ENCODE data around the gene HIVEP1. TPM values are rescaled to one million over a fixed set of nuclear protein-coding genes. Genes with fewer than 3 reads are reported as not detected.

The HIVEP1 gene
- total and polyA plus RNA-seq, 2 of the 8 experiments (the other 6 are each of a cell fraction or from before 2014, with no cell fraction given): 22.6 to 23.1 TPM

- Histone ChIP-seq H2BK20ac (ENCODE audit: low read length) (no peak overlapping the region), H4K91ac (replicated peaks; ENCODE audit: insufficient read length, low read length) (no peak overlapping the region), H3K27ac (ENCODE audit: low read depth, low read length) (no peak overlapping the region), H3K14ac (ENCODE audit: insufficient read length) (no peak overlapping the region), H3K9me3 (ENCODE audit: insufficient read depth in 2 of 2, low read depth in 1 of 2, low read length in 1 of 2) (no peaks in the 10 kb centered on the region), H3K23ac (ENCODE audit: insufficient read length) (no peak overlapping the region), H2BK15ac (ENCODE audit: low read length) (no peak overlapping the region), H4K20me1 (replicated peaks in 1 of 2; ENCODE audit: control insufficient read depth in 1 of 2, insufficient read depth in 2 of 2, low read length in 2 of 2) (no peaks in the 10 kb centered on the region), H3K79me2 (ENCODE audit: control insufficient read depth in 1 of 2, insufficient read depth in 2 of 2, low read length in 2 of 2) (no peaks in the 10 kb centered on the region), H3K56ac (replicated peaks; ENCODE audit: insufficient read length, low read depth, low read length) (no peak overlapping the region), H2BK5ac (ENCODE audit: low read depth, low read length) (no peak overlapping the region), H2AK5ac (ENCODE audit: low read depth, low read length) (no peak overlapping the region), H2BK12ac (ENCODE audit: low read depth, low read length) (no peak overlapping the region), H3K4me3 (ENCODE audit: extremely low read depth in 1 of 4, insufficient read depth in 2 of 4, low read depth in 3 of 4, low read length in 4 of 4) (no peak overlapping the region), H3K23me2 (ENCODE audit: low read depth, low read length) (no peaks in the 10 kb centered on the region), H3K27me3 (replicated peaks in 1 of 4; ENCODE audit: control insufficient read depth in 3 of 4, extremely low read depth in 1 of 4, insufficient read depth in 3 of 4, low read length in 3 of 4) (no peaks in the 10 kb centered on the region), H3K4me1 (replicated peaks in 1 of 4; ENCODE audit: control insufficient read depth in 3 of 4, insufficient read depth in 4 of 4, low read length in 3 of 4) (peaks cover 2 to 6% (median 4%) of the 10 kb centered on the region in 4 experiments; a peak in 6 of 7 replicates), H4K8ac (ENCODE audit: extremely low read depth, insufficient read depth, low read length) (no peak overlapping the region), H3K18ac (ENCODE audit: extremely low read depth, low read length) (no peak overlapping the region), H3K9ac (replicated peaks in 1 of 4; ENCODE audit: extremely low read depth in 1 of 4, low read depth in 3 of 4, low read length in 3 of 4) (no peak overlapping the region), H3K79me1 (ENCODE audit: low read depth, low read length) (no peaks in the 10 kb centered on the region), H3K4ac (replicated peaks; ENCODE audit: insufficient read length, low read depth, low read length) (no peak overlapping the region), H3K36me3 (ENCODE audit: control insufficient read depth in 2 of 4, insufficient read depth in 4 of 4, low read length in 3 of 4) (no peaks in the 10 kb centered on the region), H3K4me2 (ENCODE audit: insufficient read depth in 1 of 2, low read depth in 2 of 2, low read length in 2 of 2) (no peak overlapping the region), H2AFZ (ENCODE audit: low read length) (no peak overlapping the region), H2BK120ac (replicated peaks; ENCODE audit: low read depth, low read length) (no peak overlapping the region), H4K5ac (ENCODE audit: insufficient read length, low read depth, low read length) (no peak overlapping the region)
- DNase-seq (ENCODE audit: low read depth in 1 of 2, low spot score in 2 of 2) (no peak), FAIRE-seq (no peak)
- ChIA-PET POLR2A (ENCODE audit: partially characterized antibody) (no interaction called here), CTCF (ENCODE audit: partially characterized antibody) (no interaction called here)
- no peak for TF ChIP-seq ASH2L (IDR thresholded peaks at IDR 0.05; ENCODE audit: low read length)
- no peak for TF ChIP-seq POU5F1 (IDR thresholded peaks at IDR 0.05; ENCODE audit: low read depth, low read length)
- TF ChIP-seq NANOG (IDR thresholded peaks at IDR 0.05; ENCODE audit: insufficient read depth, low read depth, low read length, poor library complexity, severe bottlenecking): no peak
- TF ChIP-seq RAD21 (IDR thresholded peaks at IDR 0.05 in 1 of 2, conservative IDR thresholded peaks at IDR 0.05 in 1 of 2; ENCODE audit: low read depth in 2 of 2, low read length in 2 of 2): no peak
- no peak for TF ChIP-seq TAF7 (optimal IDR thresholded peaks at IDR 0.05; ENCODE audit: borderline replicate concordance, low read depth, low read length)
- no peak for TF ChIP-seq MAFK (IDR thresholded peaks at IDR 0.05; ENCODE audit: low read depth, low read length)
- TF ChIP-seq KDM1A (IDR thresholded peaks at IDR 0.05; ENCODE audit: borderline replicate concordance, low read length): no peak
- no peak for TF ChIP-seq SP1 (IDR thresholded peaks at IDR 0.05; ENCODE audit: low read depth, low read length)
- TF ChIP-seq SIX5 (IDR thresholded peaks at IDR 0.05; ENCODE audit: low read depth, low read length): no peak
- 97% methylated on average over 3 of the region's 3 CpGs; no CpG with 5 or more reads in 1 of the 2 experiments for WGBS, 2 experiments (ENCODE audit: extremely low coverage in 1 of 2, insufficient coverage in 1 of 2, insufficient read length in 1 of 2, insufficient replicate concordance in 2 of 2, low coverage in 1 of 2, low lambda C conversion rate in 2 of 2, missing lambda C conversion rate in 1 of 2)
Measured at GRCh38 chr6:11977738-11978137, 34.4 kb upstream of the HIVEP1 start.
